Measurements from ENCODE around the gene COPA. TPM values are rescaled to one million over a fixed set of nuclear protein-coding genes. Genes with fewer than 3 reads are reported as not detected.

Gene COPA
- total RNA-seq, 1 donor from 2014 or later: 143 TPM

- no peak within 1 kb of the TSS for H3K27ac Mint-ChIP-seq
- no peak for TF ChIP-seq CTCF (IDR thresholded peaks at IDR 0.05; ENCODE audit: unreplicated experiment)
- H3K36me3 Mint-ChIP-seq (ENCODE audit: insufficient read depth): no peaks in the 10 kb centered on the region
- H3K4me1 Mint-ChIP-seq (ENCODE audit: low read depth): peaks cover 8% of the 10 kb centered on the region
- no peaks in the 10 kb centered on the region for H3K9me3 Mint-ChIP-seq (ENCODE audit: low read depth)
- H3K4me3 Mint-ChIP-seq (ENCODE audit: low read depth): no peak within 1 kb of the TSS
- DNase-seq (ENCODE audit: low spot score, unreplicated experiment): no peak
- H3K27me3 Mint-ChIP-seq: no peaks in the 10 kb centered on the region
Observed at GRCh38 chr1:160366731-160367515, 23.9 kb upstream of the COPA start, which contains the start of gene NHLH1. Gene NHLH1 (plus strand): TSS chr1:160367071. CDS start chr1:160370732, 3,661 bp downstream.

GRCh38 chr1:160365325-160365724 is 22.3 kb upstream of the COPA start:
- no peaks in the 10 kb centered on the region for H3K9me3 Mint-ChIP-seq (ENCODE audit: low read depth)
- peaks cover 8% of the 10 kb centered on the region for H3K4me1 Mint-ChIP-seq (ENCODE audit: low read depth)
- no peak for TF ChIP-seq CTCF (IDR thresholded peaks at IDR 0.05; ENCODE audit: unreplicated experiment)
- no peak for DNase-seq (ENCODE audit: low spot score, unreplicated experiment)
- H3K27ac Mint-ChIP-seq: no peak overlapping the region
- no peaks in the 10 kb centered on the region for H3K36me3 Mint-ChIP-seq (ENCODE audit: insufficient read depth)
- no peaks in the 10 kb centered on the region for H3K27me3 Mint-ChIP-seq
- H3K4me3 Mint-ChIP-seq (ENCODE audit: low read depth): no peak overlapping the region

DNA sequence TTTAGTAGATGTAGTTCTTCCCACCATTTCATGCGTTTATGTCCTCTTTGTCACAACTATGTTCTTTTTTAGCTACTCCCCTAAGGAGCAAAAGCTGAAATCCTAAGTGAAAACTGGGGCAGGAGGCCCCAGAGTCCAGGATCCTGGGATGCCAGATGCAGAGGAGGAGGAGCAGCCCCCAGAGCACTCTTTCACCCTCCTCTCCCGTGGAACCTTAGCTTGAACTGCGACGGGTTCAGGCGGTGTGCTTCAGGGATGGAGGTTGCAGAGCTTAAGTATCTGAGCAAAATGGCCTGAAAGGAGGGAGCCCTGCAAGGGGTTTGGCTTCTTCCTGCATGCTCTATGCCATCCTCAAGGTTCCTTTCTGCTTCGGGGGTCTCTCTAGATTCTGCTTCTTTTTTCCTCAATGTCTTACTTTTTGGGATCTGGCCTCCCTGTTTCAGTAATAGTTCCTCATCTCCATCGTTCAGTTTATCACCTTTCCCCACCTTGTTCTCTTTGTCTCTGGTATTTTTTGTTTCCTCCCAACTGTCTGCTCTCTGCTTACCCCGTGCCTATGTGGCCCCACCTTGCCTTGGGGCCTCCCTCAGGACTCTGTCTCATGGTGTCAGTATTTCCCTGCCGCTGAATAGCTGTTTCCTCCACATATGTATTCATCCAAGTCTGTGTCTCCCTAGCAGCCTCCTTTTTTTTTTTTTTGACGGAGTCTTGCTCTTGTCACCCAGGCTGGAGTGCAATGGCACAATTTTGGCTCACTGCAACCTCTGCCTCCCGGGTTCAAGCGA is 21.1 kb upstream of the COPA start:
- DNase-seq (ENCODE audit: low spot score, unreplicated experiment): no peak
- TF ChIP-seq CTCF (IDR thresholded peaks at IDR 0.05; ENCODE audit: unreplicated experiment): no peak
- Mint-ChIP-seq H3K27me3 (no peaks in the 10 kb centered on the region), H3K4me3 (ENCODE audit: low read depth) (no peak overlapping the region), H3K4me1 (ENCODE audit: low read depth) (peaks cover 8% of the 10 kb centered on the region), H3K36me3 (ENCODE audit: insufficient read depth) (peaks cover 2% of the 10 kb centered on the region), H3K9me3 (ENCODE audit: low read depth) (no peaks in the 10 kb centered on the region), H3K27ac (no peak overlapping the region)

GRCh38 chr1:160363010-160363409 is 20.0 kb upstream of the COPA start:
- Mint-ChIP-seq H3K4me3 (ENCODE audit: low read depth) (no peak overlapping the region), H3K4me1 (ENCODE audit: low read depth) (peaks cover 8% of the 10 kb centered on the region), H3K36me3 (ENCODE audit: insufficient read depth) (peaks cover 10% of the 10 kb centered on the region), H3K27ac (no peak overlapping the region), H3K9me3 (ENCODE audit: low read depth) (no peaks in the 10 kb centered on the region), H3K27me3 (no peaks in the 10 kb centered on the region)
- no peak for DNase-seq (ENCODE audit: low spot score, unreplicated experiment)
- TF ChIP-seq CTCF (IDR thresholded peaks at IDR 0.05; ENCODE audit: unreplicated experiment): no peak

DNA sequence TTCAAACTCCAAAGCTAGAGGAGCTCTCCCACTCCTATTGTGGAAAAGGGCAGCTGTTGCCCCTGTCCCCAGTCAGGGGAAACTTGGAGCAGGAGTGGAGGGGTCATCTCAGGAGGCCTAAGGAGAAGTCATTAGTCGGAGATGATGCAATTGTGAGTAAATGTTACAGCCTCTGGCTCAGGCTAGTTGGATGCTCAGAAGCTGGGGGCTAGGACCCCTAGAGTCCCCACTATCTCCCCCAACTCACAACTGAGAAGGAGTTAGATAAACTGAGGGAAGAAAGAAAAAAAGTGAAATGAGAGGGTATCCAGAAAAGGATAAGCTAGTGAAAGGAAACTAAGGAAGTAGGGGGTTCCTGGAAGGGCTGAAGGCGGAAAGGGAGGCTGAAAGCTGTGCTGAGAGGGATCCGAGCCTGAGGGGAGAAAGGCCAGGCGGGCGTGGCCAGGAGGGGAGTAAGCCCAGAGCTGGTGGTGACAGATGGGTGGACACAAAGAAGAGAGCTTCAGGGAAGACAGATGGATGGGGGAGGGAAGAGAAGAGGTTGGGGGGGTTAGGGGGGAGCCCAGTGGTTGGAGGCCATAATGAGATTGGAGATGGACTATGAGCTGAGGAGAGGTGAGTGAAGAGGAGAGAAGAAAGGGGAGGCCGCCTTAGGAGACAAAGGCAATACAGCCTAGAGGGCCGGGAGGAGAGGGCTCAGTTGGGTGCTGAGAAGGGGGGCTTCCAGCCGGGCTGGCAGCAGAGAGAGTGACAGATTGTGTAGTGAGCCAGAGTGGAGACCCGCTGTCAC is 19.3 kb upstream of the COPA start:
- Mint-ChIP-seq H3K27ac (peak overlapping the region; percentile 97), H3K27me3 (no peaks in the 10 kb centered on the region), H3K4me3 (ENCODE audit: low read depth) (no peak overlapping the region), H3K4me1 (ENCODE audit: low read depth) (peaks cover 8% of the 10 kb centered on the region), H3K36me3 (ENCODE audit: insufficient read depth) (peaks cover 11% of the 10 kb centered on the region), H3K9me3 (ENCODE audit: low read depth) (no peaks in the 10 kb centered on the region)
- TF ChIP-seq CTCF (IDR thresholded peaks at IDR 0.05; ENCODE audit: unreplicated experiment): no peak
- DNase-seq (ENCODE audit: low spot score, unreplicated experiment): no peak

Data from progenitor cell of endocrine pancreas (in vitro differentiated cells).